Choroid plexus epithelial cell (primary cell): ENCODE measurements around the gene KLF13.

ENCODE experiments used
- DNase-seq: peaks from one replicate; pipeline ENCODE4 v3.0.0-alpha.2; 2010; ENCODE audit warnings: low read depth
- H3K4me3 ChIP-seq: 2 replicates; pipeline ENCODE4 v1.5.1; 2011; ENCODE audit warnings: low read depth, mild to moderate bottlenecking, control low read depth, low read length, moderate library complexity
- TF ChIP-seq, protein P1 (sequence below): conservative IDR thresholded peaks from 2 replicates; pipeline ENCODE4 v1.5.1; 2011; ENCODE audit warnings: low read depth, mild to moderate bottlenecking, control low read depth, inconsistent platforms, low read length, moderate library complexity

Gene KLF13

DNA sequence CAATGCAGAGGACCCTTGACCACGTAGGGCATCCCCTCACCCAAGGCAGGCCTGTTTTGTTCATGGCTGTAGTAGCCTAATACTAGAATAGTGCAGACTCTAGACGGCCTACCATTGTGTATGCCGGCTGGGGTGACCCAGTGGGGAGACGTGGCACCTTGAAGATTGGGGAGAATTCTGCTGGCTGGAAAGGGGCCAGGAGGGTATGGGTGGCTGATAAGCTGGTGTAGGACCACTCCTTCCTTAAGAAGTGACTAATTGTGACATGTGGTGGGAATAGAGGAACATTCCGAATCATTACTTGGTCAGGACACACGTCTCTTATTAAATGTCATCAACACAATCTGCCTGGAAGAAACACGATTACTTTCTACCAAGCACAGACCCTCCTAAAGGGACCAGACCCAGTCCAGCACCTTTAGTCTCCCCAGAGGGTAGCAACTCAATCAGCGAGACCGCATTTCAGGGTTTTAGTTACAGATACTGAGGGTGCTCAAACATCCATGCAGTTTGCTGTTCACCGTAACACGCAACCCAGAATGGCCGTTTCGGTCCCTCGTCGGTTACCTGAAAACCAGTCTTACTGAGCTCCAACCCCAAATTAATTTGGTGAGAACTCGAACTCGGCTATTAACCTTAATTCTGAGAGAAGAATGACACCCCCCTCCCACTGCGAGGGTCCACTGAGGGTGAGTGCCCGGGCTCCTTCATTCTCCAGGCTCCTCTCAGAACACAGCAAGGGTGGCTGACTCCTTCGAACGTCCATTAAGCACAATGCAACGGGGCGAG, 1.6 kb upstream of the KLF13 start:
- H3K4me3 ChIP-seq: peak overlapping the region; percentile 70
- TF ChIP-seq, protein P1, sequence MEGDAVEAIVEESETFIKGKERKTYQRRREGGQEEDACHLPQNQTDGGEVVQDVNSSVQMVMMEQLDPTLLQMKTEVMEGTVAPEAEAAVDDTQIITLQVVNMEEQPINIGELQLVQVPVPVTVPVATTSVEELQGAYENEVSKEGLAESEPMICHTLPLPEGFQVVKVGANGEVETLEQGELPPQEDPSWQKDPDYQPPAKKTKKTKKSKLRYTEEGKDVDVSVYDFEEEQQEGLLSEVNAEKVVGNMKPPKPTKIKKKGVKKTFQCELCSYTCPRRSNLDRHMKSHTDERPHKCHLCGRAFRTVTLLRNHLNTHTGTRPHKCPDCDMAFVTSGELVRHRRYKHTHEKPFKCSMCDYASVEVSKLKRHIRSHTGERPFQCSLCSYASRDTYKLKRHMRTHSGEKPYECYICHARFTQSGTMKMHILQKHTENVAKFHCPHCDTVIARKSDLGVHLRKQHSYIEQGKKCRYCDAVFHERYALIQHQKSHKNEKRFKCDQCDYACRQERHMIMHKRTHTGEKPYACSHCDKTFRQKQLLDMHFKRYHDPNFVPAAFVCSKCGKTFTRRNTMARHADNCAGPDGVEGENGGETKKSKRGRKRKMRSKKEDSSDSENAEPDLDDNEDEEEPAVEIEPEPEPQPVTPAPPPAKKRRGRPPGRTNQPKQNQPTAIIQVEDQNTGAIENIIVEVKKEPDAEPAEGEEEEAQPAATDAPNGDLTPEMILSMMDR: no peak
- DNase-seq: peak; percentile 40

DNA sequence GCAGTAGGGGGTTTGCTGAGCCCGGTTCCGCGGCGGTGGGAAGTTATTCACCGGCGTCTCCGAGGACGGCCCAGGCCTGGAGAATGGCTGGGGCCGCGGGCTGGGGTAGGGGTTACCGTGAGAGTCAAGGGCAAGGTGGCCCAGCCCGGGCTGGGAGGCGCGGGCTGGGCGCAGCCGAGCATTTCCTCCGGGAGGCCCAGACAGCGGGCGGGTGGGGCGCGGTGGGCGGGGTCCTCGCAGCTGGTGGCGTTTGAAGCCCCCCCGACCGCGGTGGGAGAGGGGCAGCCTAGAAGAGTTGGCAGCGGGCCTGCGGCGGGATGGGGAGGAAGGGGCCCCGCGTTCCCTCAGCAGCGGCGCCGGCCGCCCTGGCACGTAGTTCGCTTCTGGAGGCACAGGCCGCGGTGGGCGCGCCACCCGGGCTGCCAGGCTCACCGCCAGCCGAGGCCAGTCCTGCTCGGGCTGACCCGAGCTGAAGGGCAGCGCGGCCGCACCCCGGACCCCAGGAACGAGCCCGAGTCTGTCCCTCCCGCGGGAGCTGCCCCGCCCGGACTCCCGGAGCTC, 960 bp upstream of the KLF13 start:
- H3K4me3 ChIP-seq: peak overlapping the region; percentile 70
- TF ChIP-seq, protein P1: no peak
- no peak for DNase-seq

DNA sequence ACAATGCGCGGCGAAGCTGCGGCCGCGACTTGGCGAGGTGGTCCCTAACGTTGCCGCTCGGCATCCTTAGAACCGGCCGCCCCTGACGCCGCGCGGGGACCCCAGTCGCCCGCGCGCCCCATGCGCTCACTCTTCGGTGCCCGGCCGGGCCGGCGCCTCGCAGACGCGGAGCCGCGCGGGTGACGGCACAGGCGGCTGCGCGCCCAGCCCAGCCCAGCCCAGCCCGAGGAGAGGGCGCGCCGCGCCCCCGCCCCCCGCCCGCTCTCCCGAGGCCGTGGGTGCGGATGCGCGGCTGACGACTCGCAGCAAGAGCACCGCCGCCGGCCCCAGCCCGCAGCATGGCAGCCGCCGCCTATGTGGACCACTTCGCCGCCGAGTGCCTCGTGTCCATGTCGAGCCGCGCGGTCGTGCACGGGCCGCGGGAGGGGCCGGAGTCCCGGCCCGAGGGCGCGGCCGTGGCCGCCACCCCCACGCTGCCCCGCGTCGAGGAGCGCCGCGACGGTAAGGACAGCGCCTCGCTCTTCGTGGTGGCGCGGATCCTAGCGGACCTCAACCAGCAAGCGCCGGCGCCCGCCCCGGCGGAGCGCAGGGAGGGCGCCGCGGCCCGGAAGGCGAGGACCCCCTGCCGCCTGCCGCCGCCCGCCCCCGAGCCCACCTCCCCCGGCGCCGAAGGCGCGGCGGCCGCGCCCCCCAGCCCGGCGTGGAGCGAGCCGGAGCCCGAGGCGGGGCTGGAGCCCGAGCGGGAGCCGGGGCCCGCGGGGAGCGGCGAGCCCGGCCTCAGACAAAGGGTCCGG, 437 bp downstream of the KLF13 start:
- TF ChIP-seq, protein P1: no peak
- DNase-seq: peak; percentile 71
- peak overlapping the region; percentile 77 for H3K4me3 ChIP-seq

GRCh38 chr15:31327669-31328427, 1.2 kb downstream of the KLF13 start:
- TF ChIP-seq, protein P1: no peak
- peak overlapping the region; percentile 77 for H3K4me3 ChIP-seq
- DNase-seq: peak; percentile 50

DNA sequence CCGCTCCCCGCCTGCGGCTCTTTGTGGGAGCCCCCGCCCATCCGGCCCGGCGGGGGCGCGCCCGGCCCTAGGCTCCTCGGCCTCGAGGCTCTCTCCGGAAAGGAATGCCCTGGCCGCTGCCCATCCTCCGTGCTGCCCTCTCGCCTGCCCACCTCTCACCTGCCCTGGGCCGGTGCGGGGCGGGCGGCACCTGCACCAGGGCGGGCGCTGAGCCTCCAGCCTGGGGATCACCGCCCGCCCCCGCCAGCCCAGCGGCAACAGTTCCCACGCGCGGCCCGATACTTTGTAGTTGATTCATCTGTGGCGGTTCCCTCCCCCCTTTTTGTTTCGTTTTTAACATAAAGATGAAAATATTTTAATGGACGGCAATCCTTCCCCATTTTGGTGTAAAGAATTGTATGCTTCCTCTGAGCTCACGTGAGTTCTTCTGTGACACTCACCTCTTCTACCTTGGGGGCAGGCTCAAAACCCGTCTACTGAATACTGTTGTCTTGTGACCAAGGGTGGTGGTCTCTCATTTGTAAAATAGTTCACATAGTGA, 1.9 kb downstream of the KLF13 start:
- peak; percentile 48 for DNase-seq
- peak overlapping the region; percentile 77 for H3K4me3 ChIP-seq
- TF ChIP-seq, protein P1: no peak

DNA sequence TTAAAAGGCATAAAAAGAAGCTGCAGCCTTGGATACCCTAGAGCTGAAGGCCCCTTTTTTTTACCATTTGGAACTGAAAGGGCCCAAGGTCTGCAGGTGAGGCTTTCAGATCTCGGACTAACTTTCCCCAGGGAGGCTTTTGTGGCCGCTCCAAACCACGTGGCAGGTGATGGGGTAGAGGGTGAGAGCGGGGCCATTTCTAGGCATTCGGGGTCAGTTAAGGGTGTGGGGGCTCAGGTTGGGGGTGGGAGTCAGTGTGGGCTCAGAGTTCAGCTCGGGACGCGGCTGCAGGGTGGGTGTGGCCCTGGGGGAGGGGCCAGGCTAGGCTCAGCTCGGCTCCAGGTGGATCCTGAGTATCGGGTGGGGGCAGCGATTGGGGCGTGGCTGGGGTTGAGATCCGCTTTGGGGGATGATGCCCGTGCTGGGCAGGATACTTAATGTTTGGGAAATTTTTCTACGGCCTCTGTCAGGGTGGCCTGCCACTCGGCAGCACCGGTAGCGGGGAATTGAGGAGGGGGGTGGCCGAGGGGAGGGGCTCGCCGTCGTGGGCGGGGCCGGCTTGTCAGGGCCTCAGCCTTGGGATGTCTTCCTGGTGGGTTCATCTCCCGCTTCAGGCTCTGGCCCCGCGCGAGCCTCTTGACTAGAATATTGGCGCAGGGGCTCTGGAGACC, 2.5 kb downstream of the KLF13 start:
- peak overlapping the region; percentile 77 for H3K4me3 ChIP-seq
- no peak for DNase-seq
- TF ChIP-seq, protein P1: no peak
